Caco-2 (cell line): Measurements from ENCODE around the gene CLEC2L. TPM values are rescaled to one million over a fixed set of nuclear protein-coding genes. Genes with fewer than 3 reads are reported as not detected.

ENCODE experiments used
- BruUV-seq: library from RNA; stranded (reverse); fragments of 400-500 nt; replicated peaks from 2 replicates; lab custom pipeline; 2021; lab: Mats Ljungman, UMichigan
- CTCF ChIA-PET: fragments of 300-600 bp; sonication (Branson Sonifier 250); formaldehyde crosslinking; loops from one replicate; lab custom pipeline; 2022; ENCODE audit warnings: antibody characterized with exemption; lab: Charles Lee
- POLR2A ChIA-PET: fragments of 300-600 bp; sonication (Branson Sonifier 250); formaldehyde crosslinking; loops from one replicate; lab custom pipeline; 2022; ENCODE audit warnings: antibody characterized with exemption; lab: Charles Lee
- DNase-seq, 2 experiments: peaks; one replicate each; pipeline versions ENCODE4 v3.0.0 to v3.0.0-alpha.2; 2020 to 2022
- H3K27me3 ChIP-seq: replicated peaks from 2 replicates; pipeline ENCODE4 v1.6.0; 2011; ENCODE audit warnings: low read length; ENCODE audit not compliant: control insufficient read depth, insufficient read depth
- H3K36me3 ChIP-seq: 2 replicates; pipeline ENCODE4 v1.5.1; 2011; ENCODE audit warnings: low read length; ENCODE audit not compliant: control insufficient read depth, insufficient read depth
- H3K4me1 ChIP-seq: fragments of 250-450 bp; sonication (Bioruptor Pico); 2 replicates; pipeline ENCODE4 v1.5.1; 2020; ENCODE audit warnings: mild to moderate bottlenecking
- H3K4me3 ChIP-seq: 2 replicates; pipeline ENCODE4 v1.5.1; 2011; ENCODE audit warnings: low read depth, mild to moderate bottlenecking, control low read depth, low read length
- H3K9me3 ChIP-seq: fragments of 250-450 bp; sonication (Bioruptor Pico); 2 replicates; pipeline ENCODE4 v1.5.1; 2020; ENCODE audit warnings: mild to moderate bottlenecking, moderate library complexity
- H3K27ac Mint-ChIP-seq: one replicate; pipeline ENCODE4 v1.8.0; 2022; ENCODE audit warnings: mixed read lengths; ENCODE audit not compliant: unreplicated experiment
- H3K27me3 Mint-ChIP-seq: one replicate; pipeline ENCODE4 v1.8.0; 2022; ENCODE audit warnings: mixed read lengths; ENCODE audit not compliant: insufficient read depth, unreplicated experiment
- H3K36me3 Mint-ChIP-seq: one replicate; pipeline ENCODE4 v1.8.0; 2022; ENCODE audit warnings: mild to moderate bottlenecking, mixed read lengths; ENCODE audit not compliant: insufficient read depth, unreplicated experiment
- H3K4me1 Mint-ChIP-seq: one replicate; pipeline ENCODE4 v1.8.0; 2022; ENCODE audit warnings: low read depth, mixed read lengths; ENCODE audit not compliant: unreplicated experiment
- H3K4me3 Mint-ChIP-seq: one replicate; pipeline ENCODE4 v1.8.0; 2022; ENCODE audit warnings: mild to moderate bottlenecking, moderate library complexity, mixed read lengths; ENCODE audit not compliant: unreplicated experiment
- H3K9me3 Mint-ChIP-seq: one replicate; pipeline ENCODE4 v1.8.0; 2022; ENCODE audit warnings: mixed read lengths; ENCODE audit not compliant: unreplicated experiment
- CTCF ChIP-seq, 2 experiments: fragments of 200-600 bp in 1 of 2; IDR thresholded peaks; 1 replicate in 1 of 2; 2 replicates in 1 of 2; pipeline versions ENCODE4 v1.5.1 to v1.8.0; 2011 to 2022; ENCODE audit warnings: antibody characterized with exemption in 1 of 2, control low read depth in 1 of 2, inconsistent platforms in 1 of 2, low read depth in 1 of 2, low read length in 1 of 2, mild to moderate bottlenecking in 1 of 2, moderate library complexity in 1 of 2; ENCODE audit not compliant: insufficient read depth in 1 of 2, severe bottlenecking in 1 of 2, unreplicated experiment in 1 of 2
- intact Hi-C: fragments of 100-400 bp; cut with micrococcal nuclease; formaldehyde crosslinking; loops from one replicate; pipeline ENCODE4 v1.10.0; 2022; ENCODE audit not compliant: unreplicated experiment
- total RNA-seq: library from RNA; stranded (reverse); gene quantifications from 2 replicates; pipeline ENCODE4 v1.2.3, GENCODE V29; 2022

CLEC2L gene
- total RNA-seq, 1 experiment from 2014 or later, result not detected

- H3K4me1 Mint-ChIP-seq, result peaks cover 7% of the 10 kb centered on the region
- H3K27ac Mint-ChIP-seq, result no peak overlapping the region
- ChIA-PET CTCF (interaction anchor here (0.6 kb wide), 1 partner anchor 500 kb away, joined by 3 read pairs; no protein-coding TSS in a partner anchor), POLR2A (interaction anchor here (0.6 kb wide), 1 partner anchor 422 kb away, joined by 6 read pairs; no protein-coding TSS in a partner anchor)
- H3K9me3 Mint-ChIP-seq, result no peaks in the 10 kb centered on the region
- BruUV-seq, result no TSS peak
- Histone ChIP-seq H3K9me3 (no peaks in the 10 kb centered on the region), H3K4me3 (no peak overlapping the region), H3K4me1 (no peaks in the 10 kb centered on the region; the same call in 1 of the 2 replicates), H3K27me3 (no peaks in the 10 kb centered on the region), H3K36me3 (no peaks in the 10 kb centered on the region)
- no peaks in the 10 kb centered on the region for H3K36me3 Mint-ChIP-seq
- intact Hi-C loops, result no loop called here
- DNase-seq, result peak in 1 of 2 experiments; percentile 16
- no peak overlapping the region for H3K4me3 Mint-ChIP-seq
- TF ChIP-seq CTCF (IDR thresholded peaks at IDR 0.05; ENCODE audit: insufficient read depth in 1 of 2, low read depth in 1 of 2, low read length in 1 of 2, severe bottlenecking in 1 of 2, unreplicated experiment in 1 of 2), result peak; percentile 4 to 15
- H3K27me3 Mint-ChIP-seq, result no peaks in the 10 kb centered on the region
Observed at GRCh38 chr7:139505563-139505962, 17.9 kb upstream of the CLEC2L start.

DNA sequence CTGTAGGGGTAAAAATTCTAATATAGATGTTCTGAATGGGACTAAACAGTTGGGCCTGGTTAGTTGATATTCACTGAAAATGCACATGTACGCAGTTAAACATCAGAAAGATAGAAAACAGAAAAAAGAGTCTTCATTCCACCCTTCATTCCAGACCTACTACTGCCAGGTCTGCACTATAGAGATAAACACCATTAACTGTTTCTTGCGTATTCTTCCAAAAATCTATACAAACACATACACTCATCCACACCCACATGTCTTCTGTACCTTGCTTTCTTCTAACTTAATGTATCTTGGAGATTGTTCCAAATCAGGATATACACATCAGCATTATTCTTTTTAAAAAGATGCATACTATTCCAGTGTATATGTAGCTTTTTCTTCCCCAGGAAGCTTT is 13.9 kb upstream of the CLEC2L start:
- Mint-ChIP-seq H3K4me3 (no peak overlapping the region), H3K9me3 (no peaks in the 10 kb centered on the region), H3K36me3 (no peaks in the 10 kb centered on the region), H3K27ac (no peak overlapping the region), H3K27me3 (no peaks in the 10 kb centered on the region), H3K4me1 (no peaks in the 10 kb centered on the region)
- ChIA-PET CTCF (no interaction called here), POLR2A (no interaction called here)
- intact Hi-C loops, result no loop called here
- BruUV-seq, result no TSS peak
- DNase-seq, result no peak
- Histone ChIP-seq H3K4me3 (no peak overlapping the region), H3K27me3 (no peaks in the 10 kb centered on the region), H3K36me3 (no peaks in the 10 kb centered on the region), H3K9me3 (no peaks in the 10 kb centered on the region), H3K4me1 (no peaks in the 10 kb centered on the region)
- no peak for TF ChIP-seq CTCF (IDR thresholded peaks at IDR 0.05; ENCODE audit: insufficient read depth in 1 of 2, low read depth in 1 of 2, low read length in 1 of 2, severe bottlenecking in 1 of 2, unreplicated experiment in 1 of 2)

DNA sequence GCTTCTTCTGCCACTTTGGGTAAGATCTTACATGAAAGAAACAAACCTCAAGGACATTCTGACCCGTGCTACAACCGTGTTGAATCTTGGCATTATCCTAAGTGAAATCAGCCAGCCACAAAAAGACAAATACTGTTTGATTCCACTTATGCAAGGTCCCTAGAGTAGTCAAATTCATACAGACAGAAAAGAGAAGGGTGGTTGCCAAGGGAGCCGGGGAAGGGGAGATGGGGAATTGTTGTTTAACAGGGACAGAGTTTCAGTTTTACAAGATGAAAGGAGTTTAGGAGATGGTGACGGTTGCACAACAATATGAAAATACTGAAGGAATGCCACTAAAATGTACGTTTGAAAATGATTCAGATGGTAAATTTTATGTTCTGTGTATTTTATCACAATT is 12.2 kb upstream of the CLEC2L start:
- Histone ChIP-seq H3K36me3 (no peaks in the 10 kb centered on the region), H3K4me3 (no peak overlapping the region), H3K4me1 (no peaks in the 10 kb centered on the region), H3K9me3 (no peaks in the 10 kb centered on the region), H3K27me3 (no peaks in the 10 kb centered on the region)
- ChIA-PET POLR2A (no interaction called here), CTCF (no interaction called here)
- intact Hi-C loops, result no loop called here
- H3K4me3 Mint-ChIP-seq, result no peak overlapping the region
- no peaks in the 10 kb centered on the region for H3K36me3 Mint-ChIP-seq
- no peaks in the 10 kb centered on the region for H3K9me3 Mint-ChIP-seq
- BruUV-seq, result no TSS peak
- no peak overlapping the region for H3K27ac Mint-ChIP-seq
- no peaks in the 10 kb centered on the region for H3K27me3 Mint-ChIP-seq
- no peaks in the 10 kb centered on the region for H3K4me1 Mint-ChIP-seq
- no peak for DNase-seq
- TF ChIP-seq CTCF (IDR thresholded peaks at IDR 0.05; ENCODE audit: insufficient read depth in 1 of 2, low read depth in 1 of 2, low read length in 1 of 2, severe bottlenecking in 1 of 2, unreplicated experiment in 1 of 2), result no peak
